HEK293 (cell line): ENCODE results near the gene KPNA5.

Source experiments
- MZF1 ChIP-seq: fragments of 450-650 bp; formaldehyde crosslinking; IDR thresholded peaks from 2 replicates; pipeline ENCODE4 v1.5.1; 2017; ENCODE audit warnings: missing biosample characterization, missing genetic modification characterization, borderline replicate concordance
- SP2 ChIP-seq: fragments of 450-650 bp; formaldehyde crosslinking; IDR thresholded peaks from 2 replicates; pipeline ENCODE4 v1.5.1; 2016; ENCODE audit warnings: missing biosample characterization, missing genetic modification characterization
- TCF7L2 ChIP-seq: IDR thresholded peaks from 2 replicates; pipeline ENCODE4 v1.6.1; 2011; ENCODE audit warnings: low read depth, mild to moderate bottlenecking, inconsistent platforms, low read length, moderate library complexity, borderline replicate concordance
- ZNF10 ChIP-seq: fragments of 450-650 bp; formaldehyde crosslinking; IDR thresholded peaks from 2 replicates; pipeline ENCODE4 v1.5.1; 2017; ENCODE audit warnings: missing biosample characterization, missing genetic modification characterization
- ZNF148 ChIP-seq: fragments of 450-650 bp; formaldehyde crosslinking; IDR thresholded peaks from 2 replicates; pipeline ENCODE4 v1.5.0; 2017; ENCODE audit warnings: missing biosample characterization, missing genetic modification characterization, borderline replicate concordance
- ZNF23 ChIP-seq: fragments of 450-650 bp; formaldehyde crosslinking; IDR thresholded peaks from 2 replicates; pipeline ENCODE4 v1.5.1; 2016; ENCODE audit warnings: missing biosample characterization, missing genetic modification characterization, borderline replicate concordance
- ZNF274 ChIP-seq, 2 experiments: fragments of 200-500 bp in 1 of 2; fragments of 450-650 bp in 1 of 2; sonication (Bioruptor generic) in 1 of 2; formaldehyde crosslinking in 1 of 2; IDR thresholded peaks; 2 replicates each; pipeline versions ENCODE4 v1.5.1 to v1.6.1; 2014 to 2016; ENCODE audit warnings: borderline replicate concordance in 1 of 2, inconsistent platforms in 1 of 2, low read length in 1 of 2, missing biosample characterization in 1 of 2, missing genetic modification characterization in 1 of 2
- ZNF311 ChIP-seq: fragments of 450-650 bp; formaldehyde crosslinking; IDR thresholded peaks from 2 replicates; pipeline ENCODE4 v1.5.1; 2017; ENCODE audit warnings: missing biosample characterization, missing genetic modification characterization, borderline replicate concordance
- ZNF555 ChIP-seq: fragments of 450-650 bp; formaldehyde crosslinking; conservative IDR thresholded peaks from 2 replicates; pipeline ENCODE4 v1.5.1; 2017; ENCODE audit warnings: missing biosample characterization, mild to moderate bottlenecking, missing genetic modification characterization, inconsistent platforms
- ZNF791 ChIP-seq: fragments of 450-650 bp; formaldehyde crosslinking; IDR thresholded peaks from 2 replicates; pipeline ENCODE4 v1.5.1; 2016; ENCODE audit warnings: missing biosample characterization, missing genetic modification characterization
- TF ChIP-seq, protein P1 (sequence below): fragments of 450-650 bp; formaldehyde crosslinking; IDR thresholded peaks from 2 replicates; pipeline ENCODE4 v1.5.1; 2016; ENCODE audit warnings: missing biosample characterization, missing genetic modification characterization
- TF ChIP-seq, protein P2 (sequence below): fragments of 450-650 bp; formaldehyde crosslinking; IDR thresholded peaks from 2 replicates; pipeline ENCODE4 v1.5.1; 2016; ENCODE audit warnings: missing biosample characterization, missing genetic modification characterization
- TF ChIP-seq, protein P3 (sequence below): fragments of 450-650 bp; formaldehyde crosslinking; IDR thresholded peaks from 2 replicates; pipeline ENCODE4 v1.5.1; 2017; ENCODE audit warnings: missing biosample characterization, missing genetic modification characterization
- TF ChIP-seq, protein P4 (sequence below): fragments of 450-650 bp; formaldehyde crosslinking; IDR thresholded peaks from 2 replicates; pipeline ENCODE4 v1.5.1; 2017; ENCODE audit warnings: missing biosample characterization, missing genetic modification characterization

GRCh38 chr6:116648156-116648555 is 32.9 kb upstream of the KPNA5 start:
- TF ChIP-seq MZF1 (tag by site-specific recombination) (no peak), ZNF10 (no peak), SP2 (tag by site-specific recombination) (no peak), ZNF791 (tag by site-specific recombination) (no peak), ZNF311 (tag by site-specific recombination) (no peak), ZNF274 (IDR thresholded peaks at IDR 0.05; ENCODE audit: low read length) (no peak), ZNF274 (tag by site-specific recombination; IDR thresholded peaks at IDR 0.05; ENCODE audit: borderline replicate concordance) (no peak), ZNF23 (tag by site-specific recombination) (no peak), ZNF555 (no peak), TCF7L2 (no peak), ZNF148 (tag by site-specific recombination) (no peak)
- TF ChIP-seq, protein P1, sequence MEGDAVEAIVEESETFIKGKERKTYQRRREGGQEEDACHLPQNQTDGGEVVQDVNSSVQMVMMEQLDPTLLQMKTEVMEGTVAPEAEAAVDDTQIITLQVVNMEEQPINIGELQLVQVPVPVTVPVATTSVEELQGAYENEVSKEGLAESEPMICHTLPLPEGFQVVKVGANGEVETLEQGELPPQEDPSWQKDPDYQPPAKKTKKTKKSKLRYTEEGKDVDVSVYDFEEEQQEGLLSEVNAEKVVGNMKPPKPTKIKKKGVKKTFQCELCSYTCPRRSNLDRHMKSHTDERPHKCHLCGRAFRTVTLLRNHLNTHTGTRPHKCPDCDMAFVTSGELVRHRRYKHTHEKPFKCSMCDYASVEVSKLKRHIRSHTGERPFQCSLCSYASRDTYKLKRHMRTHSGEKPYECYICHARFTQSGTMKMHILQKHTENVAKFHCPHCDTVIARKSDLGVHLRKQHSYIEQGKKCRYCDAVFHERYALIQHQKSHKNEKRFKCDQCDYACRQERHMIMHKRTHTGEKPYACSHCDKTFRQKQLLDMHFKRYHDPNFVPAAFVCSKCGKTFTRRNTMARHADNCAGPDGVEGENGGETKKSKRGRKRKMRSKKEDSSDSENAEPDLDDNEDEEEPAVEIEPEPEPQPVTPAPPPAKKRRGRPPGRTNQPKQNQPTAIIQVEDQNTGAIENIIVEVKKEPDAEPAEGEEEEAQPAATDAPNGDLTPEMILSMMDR (tag by site-specific recombination): no peak
- TF ChIP-seq, protein P2, sequence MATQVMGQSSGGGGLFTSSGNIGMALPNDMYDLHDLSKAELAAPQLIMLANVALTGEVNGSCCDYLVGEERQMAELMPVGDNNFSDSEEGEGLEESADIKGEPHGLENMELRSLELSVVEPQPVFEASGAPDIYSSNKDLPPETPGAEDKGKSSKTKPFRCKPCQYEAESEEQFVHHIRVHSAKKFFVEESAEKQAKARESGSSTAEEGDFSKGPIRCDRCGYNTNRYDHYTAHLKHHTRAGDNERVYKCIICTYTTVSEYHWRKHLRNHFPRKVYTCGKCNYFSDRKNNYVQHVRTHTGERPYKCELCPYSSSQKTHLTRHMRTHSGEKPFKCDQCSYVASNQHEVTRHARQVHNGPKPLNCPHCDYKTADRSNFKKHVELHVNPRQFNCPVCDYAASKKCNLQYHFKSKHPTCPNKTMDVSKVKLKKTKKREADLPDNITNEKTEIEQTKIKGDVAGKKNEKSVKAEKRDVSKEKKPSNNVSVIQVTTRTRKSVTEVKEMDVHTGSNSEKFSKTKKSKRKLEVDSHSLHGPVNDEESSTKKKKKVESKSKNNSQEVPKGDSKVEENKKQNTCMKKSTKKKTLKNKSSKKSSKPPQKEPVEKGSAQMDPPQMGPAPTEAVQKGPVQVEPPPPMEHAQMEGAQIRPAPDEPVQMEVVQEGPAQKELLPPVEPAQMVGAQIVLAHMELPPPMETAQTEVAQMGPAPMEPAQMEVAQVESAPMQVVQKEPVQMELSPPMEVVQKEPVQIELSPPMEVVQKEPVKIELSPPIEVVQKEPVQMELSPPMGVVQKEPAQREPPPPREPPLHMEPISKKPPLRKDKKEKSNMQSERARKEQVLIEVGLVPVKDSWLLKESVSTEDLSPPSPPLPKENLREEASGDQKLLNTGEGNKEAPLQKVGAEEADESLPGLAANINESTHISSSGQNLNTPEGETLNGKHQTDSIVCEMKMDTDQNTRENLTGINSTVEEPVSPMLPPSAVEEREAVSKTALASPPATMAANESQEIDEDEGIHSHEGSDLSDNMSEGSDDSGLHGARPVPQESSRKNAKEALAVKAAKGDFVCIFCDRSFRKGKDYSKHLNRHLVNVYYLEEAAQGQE (tag by site-specific recombination): no peak
- TF ChIP-seq, protein P3, sequence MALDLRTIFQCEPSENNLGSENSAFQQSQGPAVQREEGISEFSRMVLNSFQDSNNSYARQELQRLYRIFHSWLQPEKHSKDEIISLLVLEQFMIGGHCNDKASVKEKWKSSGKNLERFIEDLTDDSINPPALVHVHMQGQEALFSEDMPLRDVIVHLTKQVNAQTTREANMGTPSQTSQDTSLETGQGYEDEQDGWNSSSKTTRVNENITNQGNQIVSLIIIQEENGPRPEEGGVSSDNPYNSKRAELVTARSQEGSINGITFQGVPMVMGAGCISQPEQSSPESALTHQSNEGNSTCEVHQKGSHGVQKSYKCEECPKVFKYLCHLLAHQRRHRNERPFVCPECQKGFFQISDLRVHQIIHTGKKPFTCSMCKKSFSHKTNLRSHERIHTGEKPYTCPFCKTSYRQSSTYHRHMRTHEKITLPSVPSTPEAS: no peak
- TF ChIP-seq, protein P4, sequence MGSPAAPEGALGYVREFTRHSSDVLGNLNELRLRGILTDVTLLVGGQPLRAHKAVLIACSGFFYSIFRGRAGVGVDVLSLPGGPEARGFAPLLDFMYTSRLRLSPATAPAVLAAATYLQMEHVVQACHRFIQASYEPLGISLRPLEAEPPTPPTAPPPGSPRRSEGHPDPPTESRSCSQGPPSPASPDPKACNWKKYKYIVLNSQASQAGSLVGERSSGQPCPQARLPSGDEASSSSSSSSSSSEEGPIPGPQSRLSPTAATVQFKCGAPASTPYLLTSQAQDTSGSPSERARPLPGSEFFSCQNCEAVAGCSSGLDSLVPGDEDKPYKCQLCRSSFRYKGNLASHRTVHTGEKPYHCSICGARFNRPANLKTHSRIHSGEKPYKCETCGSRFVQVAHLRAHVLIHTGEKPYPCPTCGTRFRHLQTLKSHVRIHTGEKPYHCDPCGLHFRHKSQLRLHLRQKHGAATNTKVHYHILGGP (tag by site-specific recombination): no peak
